ENCODE data around the gene SLC23A3.

- TF ChIP-seq CTCF (IDR thresholded peaks at IDR 0.05) (no peak), EP300 (IDR thresholded peaks at IDR 0.05; ENCODE audit: low read depth) (no peak)
These were observed 12.7 kb upstream of the SLC23A3 start for GRCh38 chr2:219182331-219183150.
